Measurements from ENCODE around the gene BTD.

BTD gene

DNA sequence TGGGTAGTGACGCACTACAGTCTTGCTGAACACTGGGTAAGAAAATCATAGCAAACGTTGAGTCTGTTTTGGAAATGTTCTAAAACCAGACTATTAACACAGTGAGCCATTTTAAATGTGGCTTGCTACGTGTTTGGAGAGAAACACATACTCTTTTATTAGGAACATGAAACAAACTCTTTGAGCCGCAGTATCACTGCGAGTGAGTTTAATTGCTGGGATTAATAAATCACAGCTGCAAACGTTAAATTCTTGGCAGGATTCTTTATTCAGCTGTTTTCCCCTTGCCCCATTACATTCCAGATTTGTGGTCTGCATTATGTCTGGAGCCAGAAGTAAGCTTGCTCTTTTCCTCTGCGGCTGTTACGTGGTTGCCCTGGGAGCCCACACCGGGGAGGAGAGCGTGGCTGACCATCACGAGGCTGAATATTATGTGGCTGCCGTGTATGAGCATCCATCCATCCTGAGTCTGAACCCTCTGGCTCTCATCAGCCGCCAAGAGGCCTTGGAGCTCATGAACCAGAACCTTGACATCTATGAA lies 33.6 kb downstream of the BTD start:
- TF ChIP-seq, protein P1, sequence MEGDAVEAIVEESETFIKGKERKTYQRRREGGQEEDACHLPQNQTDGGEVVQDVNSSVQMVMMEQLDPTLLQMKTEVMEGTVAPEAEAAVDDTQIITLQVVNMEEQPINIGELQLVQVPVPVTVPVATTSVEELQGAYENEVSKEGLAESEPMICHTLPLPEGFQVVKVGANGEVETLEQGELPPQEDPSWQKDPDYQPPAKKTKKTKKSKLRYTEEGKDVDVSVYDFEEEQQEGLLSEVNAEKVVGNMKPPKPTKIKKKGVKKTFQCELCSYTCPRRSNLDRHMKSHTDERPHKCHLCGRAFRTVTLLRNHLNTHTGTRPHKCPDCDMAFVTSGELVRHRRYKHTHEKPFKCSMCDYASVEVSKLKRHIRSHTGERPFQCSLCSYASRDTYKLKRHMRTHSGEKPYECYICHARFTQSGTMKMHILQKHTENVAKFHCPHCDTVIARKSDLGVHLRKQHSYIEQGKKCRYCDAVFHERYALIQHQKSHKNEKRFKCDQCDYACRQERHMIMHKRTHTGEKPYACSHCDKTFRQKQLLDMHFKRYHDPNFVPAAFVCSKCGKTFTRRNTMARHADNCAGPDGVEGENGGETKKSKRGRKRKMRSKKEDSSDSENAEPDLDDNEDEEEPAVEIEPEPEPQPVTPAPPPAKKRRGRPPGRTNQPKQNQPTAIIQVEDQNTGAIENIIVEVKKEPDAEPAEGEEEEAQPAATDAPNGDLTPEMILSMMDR (IDR thresholded peaks at IDR 0.05; ENCODE audit: low read depth, low read length, missing control alignments): no peak
- peak; percentile 77 for DNase-seq (ENCODE audit: extremely low read depth, low read depth)
- peak overlapping the region; percentile 15; the same call in 1 of the 2 replicates for H3K4me3 ChIP-seq (replicated peaks; ENCODE audit: low read depth, low read length)

DNA sequence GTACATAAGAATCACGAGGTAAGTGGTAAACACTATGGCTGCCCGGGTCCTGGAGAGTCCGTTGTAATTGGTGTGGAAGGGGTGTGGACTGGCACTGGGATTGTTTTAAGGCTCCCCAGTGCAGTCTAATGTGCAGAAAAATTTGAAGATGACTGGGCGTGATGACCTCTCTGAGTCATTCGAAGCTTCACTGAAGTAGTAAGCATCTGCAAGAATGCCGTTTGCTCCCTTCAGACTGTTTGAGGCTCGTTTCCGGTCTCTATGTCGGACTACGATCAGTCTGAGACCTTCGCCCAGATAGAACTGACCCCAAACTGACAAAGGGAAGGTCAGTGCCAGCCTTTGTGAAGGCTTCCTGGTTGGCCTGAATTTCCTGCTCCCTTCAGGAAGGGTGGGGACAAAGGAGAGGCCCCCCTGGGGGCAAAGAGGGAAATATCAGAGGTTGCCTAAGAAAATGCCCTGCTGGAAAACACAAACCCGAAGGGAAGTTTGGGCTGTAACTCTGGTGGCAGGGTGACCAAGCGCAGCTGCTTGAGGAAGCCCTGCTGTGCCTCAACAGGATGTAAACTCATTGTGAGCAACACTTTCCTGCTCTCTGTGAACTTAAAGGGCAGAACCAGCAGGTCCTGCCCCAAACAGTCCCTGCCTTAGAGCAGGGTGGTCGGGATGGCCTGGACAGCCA lies 34.6 kb downstream of the BTD start:
- peak overlapping the region; percentile 15; the same call in 1 of the 2 replicates for H3K4me3 ChIP-seq (replicated peaks; ENCODE audit: low read depth, low read length)
- TF ChIP-seq, protein P1 (IDR thresholded peaks at IDR 0.05; ENCODE audit: low read depth, low read length, missing control alignments): no peak
- DNase-seq (ENCODE audit: extremely low read depth, low read depth): peak; percentile 84

DNA sequence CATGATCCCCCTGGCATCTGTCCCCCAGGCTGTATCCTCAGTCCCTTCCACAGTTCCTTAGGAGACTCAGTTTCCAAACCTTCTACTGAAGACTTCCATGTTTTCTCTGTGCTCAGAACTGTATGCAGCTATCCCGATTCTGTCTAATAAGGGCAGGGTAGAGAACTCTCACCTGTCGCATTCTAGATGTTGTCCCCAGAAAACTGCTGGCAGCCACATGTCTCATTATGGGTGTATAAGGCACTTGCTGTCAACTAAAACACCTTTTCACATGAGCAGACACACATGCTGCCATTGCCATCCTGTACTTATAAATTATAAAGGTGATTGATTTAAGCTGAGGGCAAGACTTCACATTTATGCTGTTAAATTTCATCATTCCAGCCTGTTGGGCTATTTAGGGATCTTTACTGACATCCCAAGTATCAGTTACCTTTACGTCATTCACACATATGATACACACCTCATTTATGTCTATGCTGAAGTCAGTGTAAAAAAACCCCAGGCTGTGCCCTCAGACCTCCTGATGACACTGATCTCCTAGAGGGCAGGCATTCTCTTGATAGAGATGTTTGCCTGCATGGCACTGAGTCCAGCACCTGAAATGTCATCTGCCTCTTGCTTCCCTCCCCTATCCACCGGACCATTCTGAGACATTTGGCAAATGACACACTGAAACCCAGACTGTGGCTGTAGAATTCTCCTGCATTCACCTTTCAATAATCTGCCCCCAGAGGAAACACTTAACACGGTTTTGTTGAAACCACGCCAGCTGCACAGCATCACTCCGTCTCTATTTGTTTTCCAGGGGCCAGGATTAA lies 35.8 kb downstream of the BTD start:
- no peak for DNase-seq (ENCODE audit: extremely low read depth, low read depth)
- TF ChIP-seq, protein P1 (IDR thresholded peaks at IDR 0.05; ENCODE audit: low read depth, low read length, missing control alignments): no peak
- H3K4me3 ChIP-seq (replicated peaks; ENCODE audit: low read depth, low read length): no peak overlapping the region

DNA sequence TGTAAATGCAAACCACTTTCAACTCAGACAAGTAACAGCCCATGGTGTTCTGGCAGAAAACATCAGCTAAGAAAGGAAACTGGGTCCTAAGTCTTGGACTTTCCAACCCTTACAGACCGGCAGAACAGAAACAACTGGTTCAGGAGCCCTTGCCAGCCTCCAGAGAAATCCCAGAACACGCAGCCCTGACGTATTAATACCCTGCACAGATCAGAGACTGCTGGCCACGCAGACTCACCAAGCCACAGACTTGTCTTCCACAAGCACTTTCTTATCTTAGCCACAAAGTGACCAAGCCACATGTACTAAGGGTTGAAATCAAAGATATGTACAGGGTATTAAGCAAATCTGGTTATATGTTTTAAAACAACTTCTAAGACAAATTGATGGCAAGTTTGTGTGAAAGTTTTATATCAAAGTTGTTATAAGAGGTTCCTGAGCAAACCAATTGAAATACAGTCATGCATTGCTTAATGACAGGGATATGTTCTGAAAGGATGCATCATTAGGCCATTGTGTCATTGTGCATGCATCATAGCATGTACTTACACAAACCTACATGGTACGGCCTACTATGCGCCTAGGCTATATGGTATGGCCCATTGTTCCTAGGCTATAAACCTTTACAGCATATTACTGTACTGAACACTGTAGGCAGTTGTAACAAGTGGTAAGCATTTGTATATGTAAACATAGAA lies 36.8 kb downstream of the BTD start:
- TF ChIP-seq, protein P1 (IDR thresholded peaks at IDR 0.05; ENCODE audit: low read depth, low read length, missing control alignments): no peak
- no peak for DNase-seq (ENCODE audit: extremely low read depth, low read depth)
- no peak overlapping the region for H3K4me3 ChIP-seq (replicated peaks; ENCODE audit: low read depth, low read length)

DNA sequence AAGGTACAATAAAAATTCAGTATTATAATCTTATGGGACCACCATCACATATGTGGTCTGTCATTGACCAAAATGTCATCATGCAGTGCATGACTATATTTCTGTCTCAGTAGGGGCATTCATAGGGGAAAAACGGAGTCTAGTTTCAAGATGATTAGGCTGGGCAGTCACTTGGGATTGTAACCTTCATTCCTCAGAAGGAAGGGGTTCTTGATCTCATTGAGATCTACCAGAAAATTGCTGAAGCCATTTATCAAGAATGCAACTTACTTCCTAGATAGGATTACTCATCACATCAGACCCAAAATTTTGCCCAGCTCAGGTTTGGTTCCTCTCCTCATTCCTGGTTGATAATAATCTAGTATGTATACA lies 37.3 kb downstream of the BTD start:
- no peak for DNase-seq (ENCODE audit: extremely low read depth, low read depth)
- TF ChIP-seq, protein P1 (IDR thresholded peaks at IDR 0.05; ENCODE audit: low read depth, low read length, missing control alignments): no peak
- no peak overlapping the region for H3K4me3 ChIP-seq (replicated peaks; ENCODE audit: low read depth, low read length)

DNA sequence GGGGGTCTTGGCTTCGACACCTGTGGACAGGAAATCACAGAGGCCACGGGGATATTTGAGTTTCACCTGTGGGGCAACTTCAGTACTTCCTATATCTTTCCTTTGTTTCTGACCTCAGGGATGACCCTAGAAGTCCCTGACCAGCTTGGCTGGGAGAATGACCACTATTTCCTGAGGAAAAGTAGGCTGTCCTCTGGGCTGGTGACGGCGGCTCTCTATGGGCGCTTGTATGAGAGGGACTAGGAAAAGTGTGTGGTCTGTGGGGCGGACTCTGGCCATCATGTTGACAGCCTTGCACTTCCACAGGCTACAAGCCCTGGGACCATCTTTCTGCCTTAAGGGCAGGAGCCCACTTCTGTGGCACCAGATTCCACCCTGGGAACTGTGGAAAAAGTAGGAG lies 43.7 kb downstream of the BTD start:
- no peak overlapping the region for H3K4me3 ChIP-seq (replicated peaks; ENCODE audit: low read depth, low read length)
- TF ChIP-seq, protein P1 (IDR thresholded peaks at IDR 0.05; ENCODE audit: low read depth, low read length, missing control alignments): no peak
- no peak for DNase-seq (ENCODE audit: extremely low read depth, low read depth)

Data from HFF-Myc (cell line).